H1 (cell line): ENCODE data around the gene FBXO8. TPM values are rescaled to one million over a fixed set of nuclear protein-coding genes. Genes with fewer than 3 reads are reported as not detected.

Source experiments
- CTCF ChIA-PET: fragments of 300-600 bp; sonication (Branson Sonifier 250); formaldehyde crosslinking; loops from one replicate; lab custom pipeline; 2021; ENCODE audit not compliant: partially characterized antibody; lab: Charles Lee
- POLR2A ChIA-PET: fragments of 300-600 bp; sonication (Branson Sonifier 250); formaldehyde crosslinking; loops from one replicate; lab custom pipeline; 2021; ENCODE audit warnings: inconsistent platforms; ENCODE audit not compliant: partially characterized antibody; lab: Charles Lee
- DNase-seq, 2 experiments: peaks; one replicate each; pipeline versions ENCODE4 v3.0.0 to v3.0.0-alpha.2; 2010 to 2022; ENCODE audit warnings: low spot score in 2 of 2, low read depth in 1 of 2, mixed read lengths in 1 of 2
- FAIRE-seq: peaks from 2 replicates; lab custom pipeline; 2011; peaks lifted over from hg19 to GRCh38; lab: Jason Lieb, UNC
- H2AFZ ChIP-seq: 2 replicates; pipeline ENCODE4 v1.8.1; 2012; ENCODE audit warnings: low read length, inconsistent platforms
- H2AK5ac ChIP-seq: 2 replicates; pipeline ENCODE4 v1.6.1; 2013; ENCODE audit warnings: low read depth, low read length
- H2BK120ac ChIP-seq: replicated peaks from 2 replicates; pipeline ENCODE3; 2013; ENCODE audit warnings: low read depth, low read length, inconsistent platforms
- H2BK12ac ChIP-seq: 2 replicates; pipeline ENCODE4 v1.6.1; 2013; ENCODE audit warnings: low read depth, low read length
- H2BK15ac ChIP-seq: 2 replicates; pipeline ENCODE4 v1.6.1; 2013; ENCODE audit warnings: low read length
- H2BK20ac ChIP-seq: 2 replicates; pipeline ENCODE4 v1.6.1; 2013; ENCODE audit warnings: low read length
- H2BK5ac ChIP-seq: 2 replicates; pipeline ENCODE4 v1.6.1; 2013; ENCODE audit warnings: low read depth, low read length
- H3K14ac ChIP-seq: 2 replicates; pipeline ENCODE4 v1.6.1; 2013; ENCODE audit warnings: inconsistent platforms; ENCODE audit not compliant: insufficient read length
- H3K18ac ChIP-seq: 2 replicates; pipeline ENCODE4 v1.6.1; 2013; ENCODE audit warnings: low read length; ENCODE audit errors: extremely low read depth
- H3K23ac ChIP-seq: 2 replicates; pipeline ENCODE4 v1.6.1; 2013; ENCODE audit warnings: inconsistent platforms; ENCODE audit not compliant: insufficient read length
- H3K23me2 ChIP-seq: 2 replicates; pipeline ENCODE4 v1.6.1; 2013; ENCODE audit warnings: low read depth, low read length
- H3K27ac ChIP-seq: 2 replicates; pipeline ENCODE4 v1.6.1; 2011; ENCODE audit warnings: low read depth, low read length, inconsistent platforms
- H3K27me3 ChIP-seq, 4 experiments: replicated peaks in 1 of 4; 1 replicate in 1 of 4; 2 replicates in 3 of 4; pipeline versions ENCODE4 v1.6.1 to v1.8.1; 2011 to 2013; ENCODE audit warnings: low read length in 3 of 4, mild to moderate bottlenecking in 3 of 4, inconsistent platforms in 2 of 4, mixed read lengths in 2 of 4, moderate library complexity in 1 of 4; ENCODE audit not compliant: control insufficient read depth in 3 of 4, insufficient read depth in 3 of 4; ENCODE audit errors: extremely low read depth in 1 of 4
- H3K36me3 ChIP-seq, 4 experiments: 2 replicates each; pipeline versions ENCODE4 v1.6.1 to v1.8.1; 2011 to 2013; ENCODE audit warnings: mild to moderate bottlenecking in 4 of 4, low read length in 3 of 4, moderate library complexity in 2 of 4, control low read depth in 1 of 4, inconsistent platforms in 1 of 4; ENCODE audit not compliant: insufficient read depth in 4 of 4, control insufficient read depth in 2 of 4
- H3K4ac ChIP-seq: replicated peaks from 2 replicates; pipeline ENCODE3; 2013; ENCODE audit warnings: low read length, low read depth, mixed read lengths, inconsistent platforms; ENCODE audit not compliant: insufficient read length
- H3K4me1 ChIP-seq, 4 experiments: replicated peaks in 1 of 4; 1 replicate in 1 of 4; 2 replicates in 3 of 4; pipeline versions ENCODE4 v1.6.1 to v1.8.1; 2011 to 2013; ENCODE audit warnings: low read length in 3 of 4, inconsistent platforms in 2 of 4, mixed read lengths in 1 of 4; ENCODE audit not compliant: insufficient read depth in 4 of 4, control insufficient read depth in 3 of 4
- H3K4me2 ChIP-seq, 2 experiments: 2 replicates each; pipeline versions ENCODE4 v1.6.1 to v1.8.1; 2011 to 2013; ENCODE audit warnings: low read depth in 2 of 2, low read length in 2 of 2, control low read depth in 1 of 2, inconsistent platforms in 1 of 2, mild to moderate bottlenecking in 1 of 2; ENCODE audit not compliant: insufficient read depth in 1 of 2
- H3K4me3 ChIP-seq, 4 experiments: fragments of 200-600, 300-600 bp in 1 of 4; sonication (generic), shearing (Covaris generic), sonication (Bioruptor Twin) in 1 of 4; 2 replicates each; pipeline versions ENCODE4 v1.5.1 to v1.8.1; 2011 to 2016; ENCODE audit warnings: low read length in 4 of 4, low read depth in 3 of 4, control low read depth in 2 of 4, inconsistent platforms in 2 of 4, mild to moderate bottlenecking in 2 of 4, mixed read lengths in 1 of 4, moderate library complexity in 1 of 4; ENCODE audit not compliant: insufficient read depth in 2 of 4; ENCODE audit errors: extremely low read depth in 1 of 4
- H3K56ac ChIP-seq: replicated peaks from 2 replicates; pipeline ENCODE3; 2013; ENCODE audit warnings: low read depth, mild to moderate bottlenecking, mixed read lengths, low read length, inconsistent platforms; ENCODE audit not compliant: insufficient read length
- H3K79me1 ChIP-seq: 2 replicates; pipeline ENCODE4 v1.6.1; 2013; ENCODE audit warnings: low read depth, low read length, control low read depth
- H3K79me2 ChIP-seq, 2 experiments: 2 replicates each; pipeline versions ENCODE4 v1.6.1 to v1.8.1; 2012 to 2013; ENCODE audit warnings: low read length in 2 of 2, mild to moderate bottlenecking in 2 of 2, inconsistent platforms in 1 of 2; ENCODE audit not compliant: insufficient read depth in 2 of 2, control insufficient read depth in 1 of 2
- H3K9ac ChIP-seq, 4 experiments: replicated peaks in 1 of 4; 1 replicate in 1 of 4; 2 replicates in 3 of 4; pipeline versions ENCODE4 v1.6.1 to v1.8.1; 2011 to 2013; ENCODE audit warnings: low read depth in 3 of 4, low read length in 3 of 4, control low read depth in 2 of 4, mild to moderate bottlenecking in 2 of 4, moderate library complexity in 2 of 4, inconsistent platforms in 1 of 4; ENCODE audit errors: extremely low read depth in 1 of 4
- H3K9me3 ChIP-seq, 2 experiments: 2 replicates each; pipeline versions ENCODE4 v1.6.1 to v1.8.1; 2012 to 2013; ENCODE audit warnings: mild to moderate bottlenecking in 2 of 2, moderate library complexity in 2 of 2, control low read depth in 1 of 2, inconsistent platforms in 1 of 2, low read depth in 1 of 2, low read length in 1 of 2, mixed read lengths in 1 of 2; ENCODE audit not compliant: insufficient read depth in 2 of 2
- H4K20me1 ChIP-seq, 2 experiments: replicated peaks in 1 of 2; 2 replicates each; pipeline versions ENCODE3 to v1.8.1; 2011 to 2013; ENCODE audit warnings: inconsistent platforms in 2 of 2, low read length in 2 of 2, mild to moderate bottlenecking in 1 of 2; ENCODE audit not compliant: insufficient read depth in 2 of 2, control insufficient read depth in 1 of 2
- H4K5ac ChIP-seq: 2 replicates; pipeline ENCODE4 v1.6.1; 2013; ENCODE audit warnings: low read length, low read depth, mixed read lengths, inconsistent platforms; ENCODE audit not compliant: insufficient read length
- H4K8ac ChIP-seq: 2 replicates; pipeline ENCODE4 v1.8.0; 2013; ENCODE audit warnings: mild to moderate bottlenecking, moderate library complexity, low read length, inconsistent platforms; ENCODE audit not compliant: insufficient read depth; ENCODE audit errors: extremely low read depth
- H4K91ac ChIP-seq: replicated peaks from 2 replicates; pipeline ENCODE3; 2013; ENCODE audit warnings: low read length, mixed read lengths, inconsistent platforms; ENCODE audit not compliant: insufficient read length
- CHD2 ChIP-seq: IDR thresholded peaks from 2 replicates; pipeline ENCODE4 v1.6.1; 2012; ENCODE audit warnings: low read length, improper control_type of control experiment
- MAX ChIP-seq: IDR thresholded peaks from 2 replicates; pipeline ENCODE4 v1.6.1; 2012; ENCODE audit warnings: inconsistent platforms
- RBBP5 ChIP-seq: IDR thresholded peaks from 2 replicates; pipeline ENCODE4 v1.7.1; 2012; ENCODE audit warnings: low read depth, mild to moderate bottlenecking, inconsistent platforms, low read length, moderate library complexity, borderline replicate concordance
- WGBS, 2 experiments: shearing (Covaris generic) in 1 of 2; methylation state at CpG; one replicate each; pipeline versions ENCODE4 v1.1.6 to v1.1.7; 2013 to 2015; ENCODE audit warnings: low lambda C conversion rate in 2 of 2, mixed read lengths in 2 of 2, inconsistent platforms in 1 of 2, low coverage in 1 of 2, missing lambda C conversion rate in 1 of 2; ENCODE audit not compliant: insufficient replicate concordance in 2 of 2, insufficient coverage in 1 of 2, insufficient read length in 1 of 2; ENCODE audit errors: extremely low coverage in 1 of 2, missing lambda C conversion rate in 1 of 2; 5-methylcytosine and 5-hydroxymethylcytosine counted together
- polyA plus RNA-seq, 7 experiments: library from polyadenylated mRNA; depleted of rRNA in 3 of 7; stranded (reverse) in 5 of 7; unstranded in 2 of 7; fragments of >200 nt in 5 of 7; fragments of 200-250 nt in 2 of 7; gene quantifications; 1 replicate in 5 of 7; 2 replicates in 1 of 7; 4 replicates in 1 of 7; pipeline versions ENCODE4 v1.2.1 to v1.2.3, GENCODE V29; 2011 to 2013; ENCODE audit warnings: missing spikeins in 2 of 7, mixed read lengths in 2 of 7
- total RNA-seq: library from RNA; stranded (reverse); fragmentation: NEBNext Ultra II Directional; extraction: Animal tissue kit (Norgen Biotek cat#: 25700); gene quantifications from 2 replicates; pipeline ENCODE4 v1.2.1, GENCODE V29; 2021

The FBXO8 gene
- total and polyA plus RNA-seq, 2 of the 8 experiments (the other 6 are each of a cell fraction or from before 2014, with no cell fraction given): 5.1 to 7.5 TPM

- DNase-seq: no peak
- H2BK15ac ChIP-seq: no peak overlapping the region
- H3K79me1 ChIP-seq: no peaks in the 10 kb centered on the region
- 88% methylated on average over 1 of the region's 1 CpG; no CpG with 5 or more reads in 1 of the 2 experiments for WGBS, 2 experiments
- no peak overlapping the region for H3K4me2 ChIP-seq
- no peaks in the 10 kb centered on the region for H3K9me3 ChIP-seq
- no peaks in the 10 kb centered on the region for H3K4me1 ChIP-seq
- H3K18ac ChIP-seq: no peak overlapping the region
- no peak overlapping the region for H3K14ac ChIP-seq
- TF ChIP-seq CHD2 (no peak), MAX (no peak), RBBP5 (no peak)
- CTCF ChIA-PET: interaction anchor here (0.6 to 0.7 kb wide), 2 partner anchors 36 to 1176 kb away, joined by 3 read pairs; no protein-coding TSS in a partner anchor
- H3K4ac ChIP-seq: no peak overlapping the region
- no peaks in the 10 kb centered on the region for H4K20me1 ChIP-seq
- H3K23me2 ChIP-seq: no peaks in the 10 kb centered on the region
- FAIRE-seq: no peak
- H4K91ac ChIP-seq: no peak overlapping the region
- no peak overlapping the region for H4K8ac ChIP-seq
- POLR2A ChIA-PET: no interaction called here
- H2BK5ac ChIP-seq: no peak overlapping the region
- H3K27me3 ChIP-seq: no peaks in the 10 kb centered on the region
- H2BK20ac ChIP-seq: no peak overlapping the region
- H3K56ac ChIP-seq: no peak overlapping the region
- no peak overlapping the region for H3K9ac ChIP-seq
- H3K36me3 ChIP-seq: peaks cover 0 to 10% (median 0%) of the 10 kb centered on the region in 4 experiments; a peak in 2 of 8 replicates
- H2BK120ac ChIP-seq: no peak overlapping the region
- no peaks in the 10 kb centered on the region for H3K79me2 ChIP-seq
- H2AK5ac ChIP-seq: no peak overlapping the region
- no peak overlapping the region for H3K27ac ChIP-seq
- H3K4me3 ChIP-seq: no peak overlapping the region
- H4K5ac ChIP-seq: no peak overlapping the region
- H2AFZ ChIP-seq: no peak overlapping the region
- no peak overlapping the region for H3K23ac ChIP-seq
- no peak overlapping the region for H2BK12ac ChIP-seq
Observed at GRCh38 chr4:174303687-174304086, 20.2 kb upstream of the FBXO8 start.
